Hematopoietic multipotent progenitor cell treated with erythropoietin and hydrocortisone succinate and interleukin-3 and kit ligand, for 4 days (in vitro differentiated cells): Measurements from ENCODE around the gene CGN.
"Not testable (repeated sequence)": the region's sequence is repeated elsewhere in the genome, so short reads cannot be mapped to it uniquely, and the experiment has no call there.

ENCODE experiments used
- DNase-seq: peaks from one replicate; pipeline ENCODE4 v3.0.0-alpha.2; 2015

Gene CGN

DNA sequence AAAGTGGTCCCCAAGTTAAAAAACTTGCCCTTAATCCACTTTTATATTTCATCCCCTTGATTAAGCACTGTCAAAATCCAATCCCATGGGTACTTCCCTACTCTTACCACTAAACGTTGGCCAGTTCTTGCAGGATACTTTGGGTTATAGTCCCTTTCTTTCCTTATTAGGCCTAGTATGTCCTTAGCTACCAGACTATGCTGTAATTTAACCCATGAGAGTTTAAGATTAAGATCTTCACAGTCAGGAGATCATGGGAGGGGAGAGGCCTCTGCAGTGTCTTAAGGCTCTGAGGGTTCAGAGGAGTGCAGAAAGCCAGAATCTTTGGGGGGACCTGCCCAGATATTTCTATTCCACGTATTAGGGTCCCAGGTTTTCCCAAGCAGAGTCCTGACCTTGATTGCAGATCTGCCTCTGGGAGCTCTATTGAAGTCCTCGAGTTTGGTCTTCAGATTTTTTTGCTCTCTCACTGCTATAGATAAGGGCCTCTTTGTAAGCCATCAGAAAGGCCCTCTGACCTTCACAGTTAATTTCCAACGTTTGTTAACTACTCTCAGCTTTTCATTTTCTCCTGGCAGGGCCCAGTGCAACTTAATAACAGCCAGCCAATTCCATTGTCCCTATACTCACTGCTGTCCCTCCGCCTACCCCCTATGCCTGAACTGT is 9.0 kb upstream of the CGN start:
- peak; percentile 24 for DNase-seq

DNA sequence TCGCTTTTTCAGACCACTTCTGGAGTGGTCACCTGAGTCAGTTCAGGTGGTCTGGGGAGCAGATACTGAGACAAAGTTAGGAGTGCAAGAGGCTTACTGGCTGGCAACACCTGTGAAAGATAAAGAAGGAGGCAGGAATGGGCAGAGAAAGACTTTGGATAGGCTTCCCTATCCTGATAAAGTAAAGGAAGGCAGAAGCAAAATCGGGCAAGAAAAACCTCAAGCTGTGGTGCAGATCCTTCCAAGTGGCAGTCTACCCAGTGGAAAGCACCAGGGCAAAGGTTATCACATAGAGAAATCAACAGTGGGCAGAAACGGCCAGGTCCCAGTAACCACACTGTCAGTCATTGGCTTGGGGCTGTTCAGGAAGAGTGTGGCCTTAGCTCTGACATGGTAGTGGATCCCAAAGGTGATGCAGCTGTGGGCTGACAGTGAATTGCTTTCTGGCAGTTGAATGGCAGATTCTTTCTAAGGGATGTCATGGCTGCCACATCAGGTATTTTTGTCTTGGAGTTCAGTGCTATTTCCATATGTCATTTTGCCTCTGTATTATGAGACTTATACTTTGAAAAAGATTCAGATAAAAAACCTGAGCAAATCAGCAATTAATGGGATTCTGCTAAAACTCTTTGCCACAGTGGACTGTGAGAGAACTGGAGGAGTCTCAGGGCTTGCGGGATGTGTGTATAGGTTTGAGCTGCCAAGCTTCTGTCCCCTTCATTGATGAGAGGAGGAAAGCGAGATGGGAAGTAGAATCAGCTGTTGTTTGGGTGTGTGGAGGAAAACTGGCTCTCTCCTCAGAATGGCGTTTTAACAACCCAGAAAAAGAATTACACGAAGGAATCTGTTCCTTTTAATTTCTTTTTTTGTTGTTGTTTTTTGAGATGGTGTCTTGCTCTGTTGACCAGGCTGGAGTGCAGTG is 8.1 kb upstream of the CGN start:
- DNase-seq = peak; percentile 30

DNA sequence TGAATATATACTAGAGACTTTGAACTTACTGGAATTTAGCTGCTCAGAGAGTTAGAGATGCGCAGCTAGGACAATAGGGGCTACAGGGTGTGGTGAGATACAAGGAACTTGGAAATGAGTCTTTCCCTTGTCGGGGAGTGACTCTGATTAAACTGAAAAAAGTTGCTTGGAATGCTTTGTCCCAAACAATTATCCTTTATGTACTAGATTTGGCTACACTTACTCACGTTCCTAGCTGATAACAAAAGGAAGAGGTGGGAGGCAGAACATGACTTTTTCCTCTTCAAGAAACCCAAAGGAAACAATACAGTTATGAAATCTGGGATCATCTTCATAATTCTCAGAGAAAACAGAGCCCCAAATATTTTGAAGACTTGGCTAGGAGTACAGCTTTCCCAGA is 6.9 kb upstream of the CGN start:
- DNase-seq = no peak

DNA sequence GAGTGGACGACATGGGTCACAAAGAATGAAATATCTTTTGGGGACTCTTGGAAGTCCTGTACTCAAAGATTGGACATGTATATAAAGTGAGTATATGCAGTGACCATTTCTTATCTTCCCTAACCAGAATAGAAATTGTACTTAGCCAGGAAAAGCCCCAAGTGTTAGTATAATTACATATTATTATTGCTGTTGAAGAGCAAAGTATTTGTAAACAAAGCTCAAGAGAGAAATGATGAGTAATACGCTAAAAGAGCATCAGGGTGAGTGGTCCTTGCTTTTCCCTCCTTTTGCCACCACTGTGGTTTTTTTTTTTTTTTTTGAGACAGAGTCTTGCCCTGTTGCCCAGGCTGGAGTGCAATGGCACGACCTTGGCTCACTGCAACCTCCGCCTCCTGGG is 6.4 kb upstream of the CGN start:
- no peak for DNase-seq

DNA sequence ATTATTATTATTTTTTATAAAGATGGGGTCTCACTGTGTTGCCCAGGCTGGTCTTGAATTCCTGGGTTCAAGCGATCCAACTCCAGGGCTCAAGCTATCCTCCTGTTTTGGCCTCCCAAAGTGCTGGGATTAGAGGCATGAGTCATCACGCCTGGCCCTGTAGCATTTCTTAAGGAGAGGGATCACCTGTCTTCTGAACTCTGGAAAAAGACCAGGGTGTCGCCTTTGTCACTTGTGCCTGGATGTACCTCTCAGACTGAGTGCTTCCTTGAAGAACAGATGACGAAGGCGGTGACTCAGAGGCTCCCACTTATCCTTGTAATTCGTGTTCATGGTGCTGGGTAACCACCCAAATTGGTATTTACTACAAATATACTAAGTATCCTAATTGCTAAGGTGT is 2.4 kb upstream of the CGN start:
- DNase-seq = no peak

DNA sequence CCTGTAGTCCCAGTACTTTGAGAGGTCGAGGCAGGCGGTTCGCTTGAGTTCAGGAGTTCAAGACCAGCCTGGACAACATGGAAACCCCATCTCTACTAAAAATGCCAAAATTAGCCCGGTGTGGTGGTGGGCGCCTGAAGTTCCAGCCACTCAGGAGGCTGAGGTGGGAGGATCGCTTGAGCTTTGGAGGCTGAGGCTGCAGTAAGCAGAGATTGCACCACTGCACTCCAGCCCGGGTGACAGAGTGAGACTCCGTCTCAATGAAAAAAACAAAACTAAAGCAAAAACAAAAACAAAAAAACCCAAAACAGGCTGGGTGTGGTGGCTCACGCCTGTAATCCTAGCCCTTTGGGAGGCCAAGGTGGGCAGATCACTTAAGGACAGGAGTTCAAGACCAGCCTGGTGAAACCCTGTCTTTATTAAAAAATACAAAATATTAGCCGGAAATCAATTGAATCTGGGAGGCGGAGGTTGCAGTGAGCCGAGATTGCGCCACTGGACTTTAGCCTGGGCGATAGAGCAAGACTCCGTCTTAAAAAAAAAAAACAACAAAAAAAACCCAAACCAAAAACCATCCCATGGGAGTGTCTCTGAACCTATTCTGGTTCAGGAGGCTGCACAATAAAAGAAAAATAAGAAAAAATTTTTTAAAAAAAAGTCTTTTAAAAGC is 1.7 kb upstream of the CGN start:
- no peak for DNase-seq

DNA sequence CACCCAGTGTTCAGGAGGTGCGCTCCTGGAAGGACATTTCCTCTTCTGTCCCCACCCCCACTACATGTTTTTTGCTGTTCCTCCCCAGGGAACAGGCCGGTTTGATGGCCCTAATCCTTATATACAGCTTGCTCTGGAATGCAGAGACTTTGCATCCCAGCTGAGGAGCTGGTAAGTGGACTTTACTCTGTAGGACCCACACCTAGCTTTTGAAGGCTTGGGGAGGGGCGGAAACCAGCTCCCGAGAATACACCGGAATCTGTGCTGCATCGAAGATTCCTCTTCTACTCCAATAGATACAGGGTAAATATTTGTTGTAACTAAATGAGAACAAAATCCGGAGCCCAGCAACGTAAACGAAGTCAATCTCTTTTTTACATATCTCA is 1.2 kb upstream of the CGN start:
- no peak for DNase-seq

DNA sequence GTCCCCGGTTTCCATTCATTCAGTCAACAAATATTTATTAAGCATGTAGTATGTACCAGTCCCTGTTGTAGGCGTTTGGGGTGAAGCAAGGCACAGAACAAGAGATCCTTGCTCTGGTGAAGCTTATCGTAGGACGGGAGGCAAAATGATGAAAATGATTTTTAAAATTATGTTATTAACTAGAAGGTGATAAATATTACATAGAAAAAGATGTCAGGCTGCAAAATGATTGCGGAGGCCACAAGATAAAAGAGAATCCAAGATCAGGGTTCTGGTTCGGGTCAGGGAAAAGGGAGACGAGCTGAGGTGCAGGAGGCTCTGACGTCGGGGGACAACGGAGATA is 602 bp upstream of the CGN start:
- no peak for DNase-seq

DNA sequence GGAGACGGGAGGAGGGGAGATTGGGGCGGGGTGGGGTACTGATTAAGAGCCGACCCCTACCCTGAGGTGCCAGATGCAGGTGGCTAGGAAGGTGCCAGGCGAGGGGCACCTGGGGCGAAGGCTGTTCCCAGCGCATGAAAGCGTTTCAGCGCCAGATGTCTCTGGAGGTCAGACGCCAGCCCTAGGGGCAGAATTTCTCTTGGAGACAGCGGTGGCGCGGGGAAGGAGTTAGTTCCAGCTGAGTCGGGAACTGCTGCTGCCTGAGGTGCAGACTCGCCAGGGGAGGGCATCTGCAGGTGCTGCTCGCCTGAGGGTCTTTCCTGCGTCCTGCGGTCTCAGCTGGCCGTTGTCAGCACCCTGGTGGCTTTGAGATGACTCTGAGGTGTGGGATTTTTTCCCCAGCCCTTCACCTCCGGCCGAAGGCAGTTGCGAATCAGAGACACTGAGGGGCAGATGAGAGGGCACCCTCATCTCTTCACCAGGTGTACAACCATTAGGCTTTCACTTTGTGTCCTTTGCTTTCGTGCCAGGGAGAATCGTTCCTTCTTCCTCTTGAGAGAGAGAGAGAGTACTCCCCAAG is 539 bp downstream of the CGN start:
- DNase-seq = peak; percentile 51

DNA sequence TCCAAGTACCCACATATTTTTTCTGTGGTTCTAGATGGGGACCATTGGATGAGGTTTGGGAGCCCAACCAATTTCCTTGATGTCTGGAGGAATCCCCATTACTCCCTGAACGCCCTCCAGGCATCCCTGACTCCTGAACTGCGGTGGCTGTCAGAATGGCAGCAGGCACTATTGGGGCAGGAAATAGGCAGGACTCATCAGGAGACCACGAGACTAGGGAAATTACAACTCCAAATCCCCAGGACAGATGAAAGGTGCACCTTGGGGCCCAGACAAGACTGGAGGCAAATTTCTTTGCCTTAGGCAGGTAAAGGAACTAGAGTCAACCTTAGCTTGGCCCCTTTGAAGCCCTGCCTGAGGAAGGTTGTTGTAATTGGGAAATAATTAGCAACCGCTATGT is 1.1 kb downstream of the CGN start:
- no peak for DNase-seq

DNA sequence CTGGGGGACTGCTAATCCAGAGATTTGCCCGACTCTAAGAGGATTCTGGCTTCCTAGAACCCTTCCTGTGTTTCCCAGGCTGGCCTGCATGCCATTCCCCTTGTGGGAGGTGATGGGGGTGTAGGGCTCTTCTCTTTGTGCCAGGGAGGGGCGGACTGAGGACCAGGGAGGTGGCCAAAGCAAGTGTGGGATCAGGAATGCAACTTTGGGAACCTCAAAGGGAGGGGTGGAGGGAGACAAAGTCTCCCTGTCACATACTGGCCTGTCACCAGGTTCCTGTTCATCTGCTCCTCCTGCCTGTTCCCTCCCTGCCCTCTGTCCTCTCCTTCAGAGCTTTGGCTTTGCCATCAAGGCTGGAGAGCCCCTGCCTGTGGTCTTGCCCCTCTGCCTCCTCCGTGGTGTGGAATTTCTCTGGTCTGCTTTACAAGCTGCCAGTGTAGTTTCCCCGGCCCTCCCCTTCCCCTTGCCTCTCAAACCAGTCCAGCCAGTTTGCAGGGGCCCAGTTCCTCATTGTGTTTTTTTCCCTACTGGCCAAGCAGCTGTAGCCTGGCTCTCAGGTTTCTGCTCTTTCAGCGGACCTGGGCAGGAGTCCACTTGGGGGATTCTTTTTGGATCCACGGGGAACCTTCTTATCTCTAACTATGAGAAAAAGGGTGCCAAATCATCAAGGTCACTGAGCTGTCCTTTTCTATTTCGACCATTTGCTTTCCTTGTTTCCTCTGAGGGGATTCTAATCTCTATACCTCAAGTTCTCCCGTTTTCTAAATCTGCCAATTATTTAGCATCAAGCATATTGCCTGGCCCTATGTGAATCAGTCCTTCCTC is 1.8 kb downstream of the CGN start:
- no peak for DNase-seq

DNA sequence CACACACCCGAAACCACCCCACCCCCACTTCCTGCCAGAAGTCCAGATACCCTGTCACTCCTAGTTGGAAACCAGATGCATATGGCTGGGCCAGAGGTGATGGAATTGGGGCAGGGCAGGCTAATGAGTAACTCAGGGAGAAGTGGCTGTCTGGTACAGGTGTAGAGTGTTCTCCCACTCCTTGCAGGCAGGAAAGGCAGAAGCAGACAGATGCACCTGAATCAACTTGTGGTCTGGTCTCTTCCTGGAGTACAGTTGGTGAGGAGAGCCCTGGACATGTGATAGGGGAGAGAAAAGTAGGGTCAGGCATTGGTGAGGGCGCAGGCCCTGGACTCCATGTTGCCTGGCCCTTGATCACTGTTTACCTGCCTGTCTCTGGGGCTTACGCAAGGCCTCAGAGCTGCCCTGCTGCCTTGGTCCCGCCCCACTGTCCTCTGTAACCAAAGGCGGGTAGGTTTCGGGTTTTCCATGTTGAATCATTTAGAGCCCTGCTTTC is 2.5 kb downstream of the CGN start:
- peak; percentile 18 for DNase-seq

DNA sequence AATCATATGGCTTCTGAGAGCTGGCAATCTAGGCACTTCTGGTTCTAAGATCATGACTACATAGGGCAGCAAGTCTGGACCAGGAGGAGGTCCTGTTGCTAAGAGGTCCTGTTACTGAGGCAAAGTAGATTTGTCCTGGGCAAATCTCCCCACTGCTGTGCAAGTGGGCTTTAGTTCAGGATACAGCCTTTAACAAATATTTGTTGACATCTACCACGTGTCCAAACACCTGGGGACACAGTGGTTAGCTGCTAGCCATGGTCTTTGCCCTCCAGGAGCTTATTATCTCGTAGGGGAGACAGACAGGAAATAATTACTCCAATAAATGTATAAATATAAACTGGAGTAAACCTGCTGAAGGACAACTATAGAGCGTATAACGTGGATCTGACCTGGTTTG is 3.2 kb downstream of the CGN start:
- DNase-seq = no peak

DNA sequence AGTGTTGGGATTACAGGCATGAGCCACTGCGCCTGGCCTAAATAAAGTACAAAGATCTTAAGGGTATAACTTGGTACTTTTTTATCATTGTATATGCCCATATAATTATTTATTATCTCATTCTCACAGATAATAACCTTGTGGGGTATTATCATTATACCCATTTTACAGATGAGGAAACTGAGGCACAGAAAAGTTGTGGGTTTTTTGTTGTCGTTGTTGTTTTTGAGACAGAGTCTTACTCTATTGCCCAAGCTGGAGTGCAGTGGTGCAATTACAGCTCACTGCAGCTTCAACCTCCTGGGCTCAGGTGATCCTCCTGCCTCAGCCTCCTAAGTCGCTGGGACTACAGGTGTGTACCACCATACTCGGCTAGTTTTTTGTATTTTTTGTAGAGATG is 4.1 kb downstream of the CGN start:
- no peak for DNase-seq

DNA sequence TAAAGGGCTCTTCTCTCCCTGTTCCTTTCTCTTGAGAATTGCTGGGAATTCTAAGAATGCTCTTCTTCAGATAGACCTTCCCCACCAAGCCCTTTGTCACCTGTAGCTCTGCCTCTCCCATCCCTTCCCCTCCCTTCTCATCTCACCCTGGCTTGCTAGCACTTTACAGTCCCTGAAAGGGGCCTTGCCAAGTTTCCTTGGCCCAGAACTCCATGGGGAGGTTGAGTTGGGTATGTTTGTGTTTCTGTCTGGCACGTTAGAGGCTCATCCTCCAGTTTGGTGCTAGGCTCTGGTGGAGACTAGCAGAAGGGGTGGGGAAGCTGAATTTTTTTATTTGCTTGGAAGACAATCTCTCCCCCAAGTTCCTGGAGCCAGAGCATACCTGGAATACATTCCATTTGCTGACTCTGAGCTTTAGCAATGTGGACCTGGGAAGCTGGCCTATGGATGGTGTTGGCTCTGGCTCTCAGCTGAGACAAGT is 4.9 kb downstream of the CGN start:
- no peak for DNase-seq

DNA sequence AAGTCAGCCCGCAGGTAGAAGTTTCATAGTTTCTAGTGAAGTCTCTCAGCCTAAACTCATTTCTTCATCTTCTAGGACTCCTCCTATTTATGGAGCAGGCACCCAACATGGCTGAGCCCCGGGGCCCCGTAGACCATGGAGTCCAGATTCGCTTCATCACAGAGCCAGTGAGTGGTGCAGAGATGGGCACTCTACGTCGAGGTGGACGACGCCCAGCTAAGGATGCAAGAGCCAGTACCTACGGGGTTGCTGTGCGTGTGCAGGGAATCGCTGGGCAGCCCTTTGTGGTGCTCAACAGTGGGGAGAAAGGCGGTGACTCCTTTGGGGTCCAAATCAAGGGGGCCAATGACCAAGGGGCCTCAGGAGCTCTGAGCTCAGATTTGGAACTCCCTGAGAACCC is 7.2 kb downstream of the CGN start:
- DNase-seq = no peak

DNA sequence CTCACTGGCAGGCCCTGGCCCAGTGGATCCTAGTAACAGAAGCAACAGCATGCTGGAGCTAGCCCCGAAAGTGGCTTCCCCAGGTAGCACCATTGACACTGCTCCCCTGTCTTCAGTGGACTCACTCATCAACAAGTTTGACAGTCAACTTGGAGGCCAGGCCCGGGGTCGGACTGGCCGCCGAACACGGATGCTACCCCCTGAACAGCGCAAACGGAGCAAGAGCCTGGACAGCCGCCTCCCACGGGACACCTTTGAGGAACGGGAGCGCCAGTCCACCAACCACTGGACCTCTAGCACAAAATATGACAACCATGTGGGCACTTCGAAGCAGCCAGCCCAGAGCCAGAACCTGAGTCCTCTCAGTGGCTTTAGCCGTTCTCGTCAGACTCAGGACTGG is 7.7 kb downstream of the CGN start:
- no peak for DNase-seq

DNA sequence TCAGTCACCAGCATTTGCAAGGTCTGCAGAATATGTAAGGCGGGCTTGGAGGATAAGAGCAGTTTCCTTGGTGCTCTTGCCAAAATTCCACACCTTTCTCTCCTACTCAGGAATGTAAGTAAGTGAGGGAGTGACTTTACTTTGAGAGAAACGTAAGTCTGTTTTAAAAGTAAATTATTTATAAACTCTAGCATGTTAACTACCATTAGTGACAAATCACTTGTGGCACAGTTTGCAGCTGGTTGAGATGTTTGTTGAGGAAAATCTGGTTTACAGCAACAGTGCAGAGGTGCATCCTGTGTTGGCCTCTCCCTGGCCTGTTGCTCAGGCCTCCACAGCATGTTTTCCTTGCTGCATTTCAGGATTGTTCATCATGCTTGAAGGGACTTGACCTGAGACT is 8.5 kb downstream of the CGN start:
- no peak for DNase-seq

DNA sequence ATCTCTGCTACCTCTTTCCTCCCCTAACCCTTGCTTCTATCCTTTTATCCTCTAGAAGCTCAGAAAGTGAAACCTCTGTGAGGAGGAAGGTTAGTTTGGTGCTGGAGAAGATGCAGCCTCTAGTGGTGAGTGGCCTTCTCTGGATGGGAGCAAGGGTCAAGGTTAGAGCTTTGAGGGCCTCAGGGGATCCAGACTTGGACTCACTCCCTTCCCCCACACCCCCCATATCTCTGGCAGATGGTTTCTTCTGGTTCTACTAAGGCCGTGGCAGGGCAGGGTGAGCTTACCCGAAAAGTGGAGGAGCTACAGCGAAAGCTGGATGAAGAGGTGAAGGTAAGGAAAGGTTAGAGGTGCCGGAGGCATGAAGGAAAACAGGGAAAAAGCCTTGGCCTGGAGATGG is 9.2 kb downstream of the CGN start:
- DNase-seq = no peak

DNA sequence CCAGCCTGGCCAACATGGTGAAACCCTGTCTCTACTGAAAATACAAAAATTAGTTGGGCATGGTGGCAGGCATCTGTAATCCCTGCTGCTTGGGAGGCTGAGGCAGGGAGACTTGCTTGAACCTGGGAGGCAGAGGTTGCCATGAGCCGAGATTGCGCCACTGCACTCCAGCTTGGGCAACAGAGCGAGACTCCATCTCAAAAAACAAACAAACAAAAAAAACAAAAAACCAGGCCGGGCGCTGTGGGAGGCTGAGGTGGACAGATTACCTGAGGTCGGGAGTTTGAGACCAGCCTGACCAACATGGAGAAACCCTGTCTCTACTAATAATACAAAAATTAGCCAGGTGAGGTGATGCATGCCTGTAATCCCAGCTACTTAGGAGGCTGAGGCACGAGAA is 11.2 kb downstream of the CGN start:
- DNase-seq = not testable (repeated sequence)

DNA sequence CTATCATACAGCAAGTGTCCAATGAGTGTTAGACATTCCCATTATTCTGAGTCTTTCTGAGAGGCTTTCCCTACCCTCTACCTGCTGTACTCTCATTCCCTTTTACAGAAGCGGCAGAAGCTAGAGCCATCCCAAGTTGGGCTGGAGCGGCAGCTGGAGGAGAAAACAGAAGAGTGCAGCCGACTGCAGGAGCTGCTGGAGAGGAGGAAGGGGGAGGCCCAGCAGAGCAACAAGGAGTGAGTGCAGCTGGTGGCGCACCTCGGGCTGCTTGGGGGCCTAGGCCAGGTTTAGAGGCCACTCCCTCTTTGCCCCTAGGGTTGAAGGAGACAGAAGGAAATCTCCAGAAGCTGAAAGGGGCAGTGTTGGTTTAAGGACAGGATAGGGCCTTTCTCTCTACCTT is 12.1 kb downstream of the CGN start:
- DNase-seq = no peak

DNA sequence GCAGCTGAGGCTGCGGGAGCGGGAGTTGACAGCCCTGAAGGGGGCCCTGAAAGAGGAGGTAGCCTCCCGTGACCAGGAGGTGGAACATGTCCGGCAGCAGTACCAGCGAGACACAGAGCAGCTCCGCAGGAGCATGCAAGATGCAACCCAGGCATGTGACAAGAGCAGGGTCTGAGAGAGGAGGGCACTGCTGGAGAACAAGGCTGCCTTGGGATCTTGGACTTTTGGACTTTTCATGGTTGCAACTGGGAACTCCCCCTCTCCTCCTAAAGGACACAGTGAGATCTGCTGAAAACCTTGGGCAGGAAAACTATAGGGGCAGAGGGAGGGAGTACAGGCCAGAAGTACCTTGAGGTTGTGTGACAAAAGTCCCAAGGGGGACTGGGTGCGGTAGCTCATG is 13.5 kb downstream of the CGN start:
- no peak for DNase-seq
